ENCODE measurements around the gene CHML. TPM values are rescaled to one million over a fixed set of nuclear protein-coding genes. Genes with fewer than 3 reads are reported as not detected.

CHML gene
- total RNA-seq, 2 donors from 2014 or later = 1.6 to 3.6 TPM

GRCh38 chr1:241598249-241598648, 41.9 kb downstream of the CHML start:
- no peaks in the 10 kb centered on the region for H3K9me3 ChIP-seq
- ATAC-seq = no peak
- no peak for TF ChIP-seq CTCF (IDR thresholded peaks at IDR 0.05)
- TF ChIP-seq POLR2A (IDR thresholded peaks at IDR 0.05) = no peak
- DNase-seq = no peak
- H3K36me3 ChIP-seq (replicated peaks in 1 of 2; ENCODE audit: insufficient read depth in 1 of 2, low read depth in 2 of 2) = no peaks in the 10 kb centered on the region
- no peaks in the 10 kb centered on the region for H3K27me3 ChIP-seq
- intact Hi-C loops (cut with DNase I) = no loop called here
- 77 to 78% methylated on average over 3 of the region's 3 CpGs for WGBS, 2 donors
- H3K4me1 ChIP-seq = no peaks in the 10 kb centered on the region
- H3K27ac ChIP-seq = no peak overlapping the region
- H3K4me3 ChIP-seq = no peak overlapping the region

GRCh38 chr1:241596633-241597032, 43.5 kb downstream of the CHML start:
- Histone ChIP-seq H3K9me3 (no peaks in the 10 kb centered on the region), H3K4me1 (no peaks in the 10 kb centered on the region), H3K4me3 (no peak overlapping the region), H3K27me3 (no peaks in the 10 kb centered on the region), H3K36me3 (replicated peaks in 1 of 2; ENCODE audit: insufficient read depth in 1 of 2, low read depth in 2 of 2) (no peaks in the 10 kb centered on the region), H3K27ac (no peak overlapping the region)
- no peak for DNase-seq
- WGBS, 2 donors = 85 to 92% methylated on average over 6 of the region's 6 CpGs
- TF ChIP-seq POLR2A (IDR thresholded peaks at IDR 0.05) (no peak), CTCF (IDR thresholded peaks at IDR 0.05) (no peak)
- ATAC-seq = no peak
- intact Hi-C loops (cut with DNase I) = no loop called here

GRCh38 chr1:241593186-241593585, 47.0 kb downstream of the CHML start:
- intact Hi-C loops (cut with DNase I) = no loop called here
- 89 to 93% methylated on average over 1 of the region's 1 CpG for WGBS, 2 donors
- Histone ChIP-seq H3K9me3 (no peaks in the 10 kb centered on the region), H3K4me1 (no peaks in the 10 kb centered on the region), H3K27me3 (no peaks in the 10 kb centered on the region), H3K27ac (no peak overlapping the region), H3K36me3 (replicated peaks in 1 of 2; ENCODE audit: insufficient read depth in 1 of 2, low read depth in 2 of 2) (no peaks in the 10 kb centered on the region), H3K4me3 (no peak overlapping the region)
- no peak for ATAC-seq
- no peak for TF ChIP-seq POLR2A (IDR thresholded peaks at IDR 0.05)
- no peak for TF ChIP-seq CTCF (IDR thresholded peaks at IDR 0.05)
- DNase-seq = no peak

GRCh38 chr1:241592273-241592958, 47.8 kb downstream of the CHML start:
- intact Hi-C loops (cut with DNase I) = no loop called here
- WGBS, 2 donors = 81 to 86% methylated on average over 3 of the region's 3 CpGs
- TF ChIP-seq POLR2A (IDR thresholded peaks at IDR 0.05) = no peak
- TF ChIP-seq CTCF (IDR thresholded peaks at IDR 0.05) = no peak
- Histone ChIP-seq H3K27ac (no peak overlapping the region), H3K27me3 (no peaks in the 10 kb centered on the region), H3K4me1 (no peaks in the 10 kb centered on the region), H3K4me3 (no peak overlapping the region), H3K36me3 (replicated peaks in 1 of 2; ENCODE audit: insufficient read depth in 1 of 2, low read depth in 2 of 2) (no peaks in the 10 kb centered on the region), H3K9me3 (no peaks in the 10 kb centered on the region)
- ATAC-seq (no peak), DNase-seq (no peak)

- ATAC-seq (no peak), DNase-seq (no peak)
- Histone ChIP-seq H3K4me3 (no peak overlapping the region), H3K9me3 (no peaks in the 10 kb centered on the region), H3K27ac (no peak overlapping the region), H3K4me1 (no peaks in the 10 kb centered on the region), H3K27me3 (no peaks in the 10 kb centered on the region), H3K36me3 (replicated peaks in 1 of 2; ENCODE audit: insufficient read depth in 1 of 2, low read depth in 2 of 2) (no peaks in the 10 kb centered on the region)
- 60 to 92% methylated on average over 5 of the region's 5 CpGs for WGBS, 2 donors
- TF ChIP-seq POLR2A (IDR thresholded peaks at IDR 0.05) (no peak), CTCF (IDR thresholded peaks at IDR 0.05) (no peak)
- intact Hi-C loops (cut with DNase I) = no loop called here
These were observed 48.4 kb downstream of the CHML start for GRCh38 chr1:241591736-241592135.
